GM12875 (cell line): ENCODE results near the gene NR1I2.
A peak's percentile ranks its signal among the peaks of the same experiment; 100 is the strongest.

Source experiments
- H3K4me3 ChIP-seq: one replicate; pipeline ENCODE4 v1.5.1; 2011; ENCODE audit warnings: low read depth, low read length, control low read depth
- CTCF ChIP-seq: IDR thresholded peaks from 2 replicates; pipeline ENCODE4 v1.5.1; 2011; ENCODE audit warnings: low read depth, mild to moderate bottlenecking, control low read depth, inconsistent platforms, low read length, moderate library complexity, borderline replicate concordance; ENCODE audit not compliant: insufficient read depth

Gene NR1I2

GRCh38 chr3:119800844-119801243, 18.9 kb downstream of the NR1I2 start:
- H3K4me3 ChIP-seq: no peak overlapping the region
- no peak for TF ChIP-seq CTCF

- TF ChIP-seq CTCF: no peak
Measured at GRCh38 chr3:119808244-119808643, 26.3 kb downstream of the NR1I2 start.

GRCh38 chr3:119808843-119809242, 26.9 kb downstream of the NR1I2 start:
- TF ChIP-seq CTCF: no peak
- H3K4me3 ChIP-seq: no peak overlapping the region

More at GRCh38 chr3:119808244-119808643, 26.3 kb downstream of the NR1I2 start:
- no peak overlapping the region for H3K4me3 ChIP-seq

- TF ChIP-seq CTCF: no peak
- peak overlapping the region; percentile 66 for H3K4me3 ChIP-seq
Measured at GRCh38 chr3:119809249-119810017, 27.5 kb downstream of the NR1I2 start.

GRCh38 chr3:119810018-119810435, 28.1 kb downstream of the NR1I2 start:
- TF ChIP-seq CTCF: peak; percentile 70
- H3K4me3 ChIP-seq: peak overlapping the region; percentile 66

- H3K4me3 ChIP-seq: no peak overlapping the region
- TF ChIP-seq CTCF: no peak
Measured at GRCh38 chr3:119812491-119813058, 30.7 kb downstream of the NR1I2 start.

- no peak for TF ChIP-seq CTCF
Measured at GRCh38 chr3:119815716-119816115, 33.8 kb downstream of the NR1I2 start.

More at GRCh38 chr3:119815716-119816115, 33.8 kb downstream of the NR1I2 start:
- H3K4me3 ChIP-seq: no peak overlapping the region
